ENCODE results near the gene BCL2L14. TPM values are rescaled to one million over a fixed set of nuclear protein-coding genes. Genes with fewer than 3 reads are reported as not detected.
A peak's percentile ranks its signal among the peaks of the same experiment; 100 is the strongest.

The BCL2L14 gene, protein sequence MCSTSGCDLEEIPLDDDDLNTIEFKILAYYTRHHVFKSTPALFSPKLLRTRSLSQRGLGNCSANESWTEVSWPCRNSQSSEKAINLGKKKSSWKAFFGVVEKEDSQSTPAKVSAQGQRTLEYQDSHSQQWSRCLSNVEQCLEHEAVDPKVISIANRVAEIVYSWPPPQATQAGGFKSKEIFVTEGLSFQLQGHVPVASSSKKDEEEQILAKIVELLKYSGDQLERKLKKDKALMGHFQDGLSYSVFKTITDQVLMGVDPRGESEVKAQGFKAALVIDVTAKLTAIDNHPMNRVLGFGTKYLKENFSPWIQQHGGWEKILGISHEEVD
- 10 to 100 TPM; 16.1 to 32.7 (median 17.7) TPM for total RNA-seq
- polyA plus RNA-seq = 10 to 100 TPM in 1 of 3 donors, 1 to 10 TPM in 2; 2.6 to 13.1 (median 7.1) TPM
- long read RNA-seq, donor 1, partial matches to known transcripts = 5 of 5 reads
- long read RNA-seq, donor 1, other reads (novel, unspliced or antisense) = 0 of 5 reads
- long read RNA-seq, donor 2, partial matches to known transcripts = 0 of 1 reads
- long read RNA-seq, donor 2, other reads (novel, unspliced or antisense) = 0 of 1 reads
- long read RNA-seq, donor 3 = 0 reads
- long read RNA-seq, donor 4 = 0 reads
- long read RNA-seq, donor 5, partial matches to known transcripts = 0 of 16 reads
- long read RNA-seq, donor 5, other reads (novel, unspliced or antisense) = 15 of 16 reads
- long read RNA-seq, donor 6, partial matches to known transcripts = 0 of 3 reads
- long read RNA-seq, donor 6, other reads (novel, unspliced or antisense) = 0 of 3 reads
- long read RNA-seq, donor 7, partial matches to known transcripts = 5 of 7 reads
- long read RNA-seq, donor 7, other reads (novel, unspliced or antisense) = 0 of 7 reads
- long read RNA-seq, donor 8, partial matches to known transcripts = 0 of 1 reads
- long read RNA-seq, donor 8, other reads (novel, unspliced or antisense) = 0 of 1 reads
- long read RNA-seq, donor 9 = 0 reads
- long read RNA-seq, donor 10, partial matches to known transcripts = 0 of 3 reads
- long read RNA-seq, donor 10, other reads (novel, unspliced or antisense) = 0 of 3 reads

GRCh38 chr12:12070674-12071656, at the start of gene BCL2L14:
TSS of gene BCL2L14 (plus strand) at chr12:12070939. CDS start at chr12:12079306, 8,367 bp downstream.
- Histone ChIP-seq H3K9me3 (no peaks in the 10 kb centered on the region), H3K27ac (peak within 1 kb of the TSS; percentile 70 to 90 (median 77)), H3K27me3 (no peaks in the 10 kb centered on the region), H3K4me1 (peaks cover 0 to 21% (median 5%) of the 10 kb centered on the region in 4 donors), H3K4me3 (peak within 1 kb of the TSS; percentile 30 to 48 (median 36)), H3K36me3 (no peaks in the 10 kb centered on the region)
- intact Hi-C loops (cut with DNase I; ENCODE audit: low total_unique reads) = no loop called here
- 21 to 38% (median 32%) methylated on average over 12 of the region's 12 CpGs for WGBS, 5 donors
- DNase-seq = peak in 1 of 2 donors; percentile 79
- TF ChIP-seq CTCF (IDR thresholded peaks at IDR 0.05) = peak in 1 of 7 experiments; percentile 11
- no peak for TF ChIP-seq POLR2A (IDR thresholded peaks at IDR 0.05)
- peak in 2 of 3 donors; percentile 42 to 63 for TF ChIP-seq POLR2AphosphoS5 (IDR thresholded peaks at IDR 0.05)

- intact Hi-C loops (cut with DNase I; ENCODE audit: low total_unique reads) = no loop called here
- Histone ChIP-seq H3K27ac (no peak overlapping the region), H3K36me3 (no peaks in the 10 kb centered on the region), H3K4me1 (peaks cover 0 to 10% (median 3%) of the 10 kb centered on the region in 4 donors), H3K9me3 (no peaks in the 10 kb centered on the region), H3K4me3 (no peak overlapping the region), H3K27me3 (no peaks in the 10 kb centered on the region)
- no peak for TF ChIP-seq EP300 (IDR thresholded peaks at IDR 0.05)
- TF ChIP-seq CTCF (IDR thresholded peaks at IDR 0.05) = no peak
- TF ChIP-seq POLR2A (IDR thresholded peaks at IDR 0.05) = no peak
- no peak for TF ChIP-seq POLR2AphosphoS5 (IDR thresholded peaks at IDR 0.05)
- WGBS, 5 donors = 81 to 91% (median 90%) methylated on average over 8 of the region's 8 CpGs
- DNase-seq = no peak
These were observed 48.3 kb upstream of the BCL2L14 start for GRCh38 chr12:12022306-12022936.

- Histone ChIP-seq H3K4me3 (no peak overlapping the region), H3K9me3 (no peaks in the 10 kb centered on the region), H3K36me3 (no peaks in the 10 kb centered on the region), H3K27me3 (no peaks in the 10 kb centered on the region), H3K27ac (no peak overlapping the region), H3K4me1 (peaks cover 0 to 10% (median 3%) of the 10 kb centered on the region in 4 donors)
- no peak for TF ChIP-seq EP300 (IDR thresholded peaks at IDR 0.05)
- TF ChIP-seq POLR2A (IDR thresholded peaks at IDR 0.05) = no peak
- no peak for TF ChIP-seq POLR2AphosphoS5 (IDR thresholded peaks at IDR 0.05)
- TF ChIP-seq CTCF (IDR thresholded peaks at IDR 0.05) = no peak
- WGBS, 5 donors = 43 to 87% (median 47%) methylated on average over 1 to 2 of the region's 2 CpGs
- intact Hi-C loops (cut with DNase I; ENCODE audit: low total_unique reads) = no loop called here
- no peak for DNase-seq
These were observed 47.3 kb upstream of the BCL2L14 start for GRCh38 chr12:12023456-12023855.
